Myocyte (in vitro differentiated cells): Measurements from ENCODE around the gene GCNT4. TPM values are rescaled to one million over a fixed set of nuclear protein-coding genes. Genes with fewer than 3 reads are reported as not detected.

Experiments
- DNase-seq: peaks from one replicate; pipeline ENCODE4 v3.0.0-alpha.2; 2012; ENCODE audit warnings: low read depth
- total RNA-seq: library from RNA; depleted of rRNA; stranded (reverse); fragments of >200 nt; gene quantifications from 2 replicates; pipeline ENCODE4 v1.2.3, GENCODE V29; 2014

GCNT4 gene
- total RNA-seq, 1 donor from 2014 or later = 0.35 TPM

GRCh38 chr5:75018805-75019587 is 33.4 kb downstream of the GCNT4 start:
- DNase-seq = no peak

GRCh38 chr5:75017971-75018370 is 34.4 kb downstream of the GCNT4 start:
- DNase-seq = no peak

GRCh38 chr5:75016896-75017295 is 35.5 kb downstream of the GCNT4 start:
- no peak for DNase-seq

- DNase-seq = no peak
Observed at GRCh38 chr5:75012748-75013147, 39.6 kb downstream of the GCNT4 start.

GRCh38 chr5:75010838-75011237 is 41.5 kb downstream of the GCNT4 start:
- DNase-seq = no peak

GRCh38 chr5:75009556-75010345 is 42.6 kb downstream of the GCNT4 start:
- no peak for DNase-seq

- no peak for DNase-seq
Observed at GRCh38 chr5:75006865-75007822, 45.2 kb downstream of the GCNT4 start.

GRCh38 chr5:75005561-75005960 is 46.8 kb downstream of the GCNT4 start:
- DNase-seq = no peak

Other genes starting within 250 kb of the GCNT4 start
- gene FAM169A, start 186.2 kb downstream of the GCNT4 start, total RNA-seq = 3.0 and 3.2 TPM in 2 replicates
- 0.03 TPM in 1 of 2 replicates, not detected in the other for gene ANKRD31, start 184.3 kb upstream of the GCNT4 start, total RNA-seq